Measurements from ENCODE around the gene CCDC188.

CCDC188 gene

DNA sequence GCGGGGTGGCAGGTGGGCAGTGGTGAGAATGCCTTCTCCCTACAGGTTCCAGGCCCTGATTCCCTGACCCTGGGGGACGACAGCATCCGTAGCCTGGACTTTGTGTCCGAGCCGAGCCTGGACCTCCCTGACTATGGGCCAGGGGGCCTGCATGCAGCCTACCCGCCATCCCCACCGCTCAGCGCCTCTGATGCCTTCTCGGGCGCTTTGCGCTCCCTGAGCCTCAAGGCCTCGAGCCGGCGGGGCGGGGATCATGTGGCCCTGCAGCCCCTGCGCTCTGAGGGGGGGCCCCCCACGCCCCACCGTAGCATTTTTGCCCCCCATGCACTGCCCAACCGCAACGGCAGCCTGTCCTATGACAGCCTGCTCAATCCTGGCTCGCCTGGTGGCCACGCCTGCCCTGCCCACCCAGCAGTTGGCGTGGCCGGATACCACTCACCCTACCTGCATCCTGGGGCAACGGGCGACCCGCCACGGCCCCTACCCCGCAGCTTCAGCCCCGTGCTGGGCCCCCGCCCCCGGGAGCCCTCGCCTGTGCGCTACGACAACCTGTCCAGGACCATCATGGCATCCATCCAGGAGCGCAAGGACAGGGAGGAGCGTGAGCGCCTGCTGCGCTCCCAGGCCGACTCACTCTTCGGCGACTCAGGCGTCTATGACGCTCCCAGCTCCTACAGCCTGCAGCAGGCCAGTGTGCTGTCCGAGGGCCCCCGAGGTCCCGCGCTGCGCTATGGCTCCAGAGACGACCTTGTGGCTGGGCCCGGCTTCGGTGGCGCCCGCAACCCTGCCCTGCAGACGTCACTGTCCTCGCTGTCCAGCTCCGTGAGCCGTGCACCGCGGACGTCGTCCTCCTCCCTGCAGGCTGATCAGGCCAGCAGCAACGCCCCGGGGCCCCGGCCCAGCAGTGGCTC is 7.9 kb downstream of the CCDC188 start:
- TF ChIP-seq FOXK2 (IDR thresholded peaks at IDR 0.05) (no peak), FOXA1 (IDR thresholded peaks at IDR 0.05) (no peak), BHLHE40 (IDR thresholded peaks at IDR 0.05; ENCODE audit: borderline replicate concordance) (no peak), ARNT (IDR thresholded peaks at IDR 0.05) (no peak), HDGF (IDR thresholded peaks at IDR 0.05; ENCODE audit: borderline replicate concordance) (no peak), LEF1 (IDR thresholded peaks at IDR 0.05; ENCODE audit: borderline replicate concordance) (no peak), FOXM1 (IDR thresholded peaks at IDR 0.05; ENCODE audit: borderline replicate concordance) (no peak), L3MBTL2 (conservative IDR thresholded peaks at IDR 0.05) (no peak), ELF4 (IDR thresholded peaks at IDR 0.05) (no peak), ZNF384 (IDR thresholded peaks at IDR 0.05) (no peak), SUZ12 (IDR thresholded peaks at IDR 0.05) (no peak), TARDBP (IDR thresholded peaks at IDR 0.05) (no peak), SP1 (IDR thresholded peaks at IDR 0.05) (no peak), CTBP1 (IDR thresholded peaks at IDR 0.05; ENCODE audit: borderline replicate concordance) (no peak), NFRKB (IDR thresholded peaks at IDR 0.05) (no peak)
- TF ChIP-seq, protein P1, sequence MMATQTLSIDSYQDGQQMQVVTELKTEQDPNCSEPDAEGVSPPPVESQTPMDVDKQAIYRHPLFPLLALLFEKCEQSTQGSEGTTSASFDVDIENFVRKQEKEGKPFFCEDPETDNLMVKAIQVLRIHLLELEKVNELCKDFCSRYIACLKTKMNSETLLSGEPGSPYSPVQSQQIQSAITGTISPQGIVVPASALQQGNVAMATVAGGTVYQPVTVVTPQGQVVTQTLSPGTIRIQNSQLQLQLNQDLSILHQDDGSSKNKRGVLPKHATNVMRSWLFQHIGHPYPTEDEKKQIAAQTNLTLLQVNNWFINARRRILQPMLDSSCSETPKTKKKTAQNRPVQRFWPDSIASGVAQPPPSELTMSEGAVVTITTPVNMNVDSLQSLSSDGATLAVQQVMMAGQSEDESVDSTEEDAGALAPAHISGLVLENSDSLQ (IDR thresholded peaks at IDR 0.05) = no peak
- POLR2A ChIA-PET = no interaction called here
- CTCF ChIA-PET = no interaction called here
- no peak for DNase-seq (ENCODE audit: extremely low spot score)

DNA sequence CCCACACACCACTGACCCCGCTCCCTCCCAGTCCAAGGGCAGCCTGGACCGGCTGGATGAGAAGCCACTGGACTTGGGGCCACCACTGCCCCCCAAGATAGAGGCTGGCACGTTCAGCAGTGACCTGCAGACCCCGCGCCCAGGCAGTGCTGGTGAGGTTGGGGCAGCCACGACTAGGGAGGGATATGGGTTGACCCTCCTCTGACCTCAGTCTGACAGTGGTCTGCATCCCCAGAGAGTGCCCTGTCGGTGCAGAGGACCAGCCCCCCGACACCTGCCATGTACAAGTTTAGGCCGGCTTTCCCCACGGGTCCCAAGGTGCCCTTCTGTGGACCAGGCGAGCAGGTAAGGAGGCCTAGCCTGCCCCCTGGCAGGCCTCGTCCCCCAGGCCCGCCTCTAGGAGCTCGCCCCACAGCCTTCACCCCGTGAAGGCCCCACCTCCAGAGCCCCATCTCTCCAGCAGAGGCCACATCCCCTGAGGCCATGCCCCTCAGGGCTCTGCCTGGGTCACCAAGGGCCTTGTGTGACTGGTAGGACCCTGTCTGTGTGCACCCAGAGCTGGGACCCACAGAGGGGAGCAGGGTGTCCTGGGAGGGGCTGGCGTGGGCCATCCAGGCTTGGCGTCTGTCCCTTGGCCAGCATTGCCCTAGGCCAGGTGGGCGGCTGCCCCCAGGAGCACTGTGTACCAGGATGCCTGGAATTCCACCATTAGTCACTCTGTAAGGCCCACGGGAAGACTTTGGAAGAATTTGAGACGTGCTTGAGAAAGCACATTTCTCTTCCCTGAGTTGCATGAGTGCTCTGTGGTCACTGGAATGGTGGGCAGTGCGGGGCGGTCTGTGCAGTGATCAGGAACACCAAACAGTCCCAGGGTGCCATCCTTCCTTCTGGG is 9.4 kb downstream of the CCDC188 start:
- CTCF ChIA-PET = no interaction called here
- no peak for DNase-seq (ENCODE audit: extremely low spot score)
- TF ChIP-seq BHLHE40 (IDR thresholded peaks at IDR 0.05; ENCODE audit: borderline replicate concordance) (no peak), ELF4 (IDR thresholded peaks at IDR 0.05) (no peak), ARNT (IDR thresholded peaks at IDR 0.05) (no peak), FOXM1 (IDR thresholded peaks at IDR 0.05; ENCODE audit: borderline replicate concordance) (no peak), TARDBP (IDR thresholded peaks at IDR 0.05) (no peak), HDGF (IDR thresholded peaks at IDR 0.05; ENCODE audit: borderline replicate concordance) (no peak), SUZ12 (IDR thresholded peaks at IDR 0.05) (no peak)
- POLR2A ChIA-PET = no interaction called here

DNA sequence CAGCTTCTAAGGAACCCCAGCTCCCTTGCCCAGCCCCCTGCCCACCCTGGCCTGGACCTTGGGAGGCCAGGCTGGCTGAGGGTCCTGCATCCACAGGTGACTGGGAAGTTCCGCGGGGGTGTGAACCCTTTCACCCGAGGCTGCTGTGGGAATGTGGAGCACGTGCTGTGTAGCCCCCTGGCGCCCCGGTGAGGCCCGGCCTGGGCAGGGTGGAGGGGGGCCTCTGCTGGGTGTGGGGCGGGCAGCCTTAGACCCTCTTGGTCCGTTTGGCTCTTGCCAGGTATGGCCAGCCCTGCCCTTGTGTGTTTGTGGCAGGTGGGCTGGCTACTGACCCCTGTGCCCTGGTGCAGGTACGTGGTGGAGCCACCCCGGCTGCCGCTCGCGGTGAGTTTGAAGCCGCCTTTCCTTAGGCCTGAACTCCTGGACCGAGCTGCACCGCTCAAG is 10.3 kb downstream of the CCDC188 start:
- POLR2A ChIA-PET = no interaction called here
- DNase-seq (ENCODE audit: extremely low spot score) = no peak
- TF ChIP-seq, protein P1 (IDR thresholded peaks at IDR 0.05) = no peak
- TF ChIP-seq ELF4 (IDR thresholded peaks at IDR 0.05) (no peak), CTBP1 (IDR thresholded peaks at IDR 0.05; ENCODE audit: borderline replicate concordance) (no peak), LEF1 (IDR thresholded peaks at IDR 0.05; ENCODE audit: borderline replicate concordance) (no peak), TARDBP (IDR thresholded peaks at IDR 0.05) (no peak), NFRKB (IDR thresholded peaks at IDR 0.05) (no peak), ARNT (IDR thresholded peaks at IDR 0.05) (no peak), SUZ12 (IDR thresholded peaks at IDR 0.05) (no peak)
- CTCF ChIA-PET = no interaction called here

DNA sequence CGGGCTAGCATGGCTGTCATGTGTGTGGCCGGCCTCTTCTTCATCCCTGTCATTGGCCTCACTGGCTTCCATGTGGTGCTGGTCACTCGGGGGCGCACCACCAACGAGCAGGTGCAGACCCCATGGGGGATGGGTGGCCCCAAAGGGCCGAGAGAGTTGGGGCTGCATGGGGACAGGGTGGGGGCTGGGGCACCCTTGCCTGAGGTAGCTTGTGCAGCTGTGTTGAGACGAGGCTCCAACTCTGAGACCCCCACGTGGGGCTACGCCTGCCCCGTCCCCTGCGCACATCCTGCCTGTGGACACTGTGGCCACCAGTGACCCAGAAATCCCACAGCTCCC is 10.8 kb downstream of the CCDC188 start:
- DNase-seq (ENCODE audit: extremely low spot score) = no peak
- POLR2A ChIA-PET = no interaction called here
- CTCF ChIA-PET = no interaction called here
- TF ChIP-seq BHLHE40 (IDR thresholded peaks at IDR 0.05; ENCODE audit: borderline replicate concordance) = no peak
- TF ChIP-seq ARNT (IDR thresholded peaks at IDR 0.05) = no peak
- no peak for TF ChIP-seq NFRKB (IDR thresholded peaks at IDR 0.05)
- TF ChIP-seq, protein P1 (IDR thresholded peaks at IDR 0.05) = no peak
- TF ChIP-seq HDGF (IDR thresholded peaks at IDR 0.05; ENCODE audit: borderline replicate concordance) = no peak
- TF ChIP-seq LEF1 (IDR thresholded peaks at IDR 0.05; ENCODE audit: borderline replicate concordance) = no peak
- no peak for TF ChIP-seq SP1 (IDR thresholded peaks at IDR 0.05)
- no peak for TF ChIP-seq TARDBP (IDR thresholded peaks at IDR 0.05)
- TF ChIP-seq ELF4 (IDR thresholded peaks at IDR 0.05) = no peak

DNA sequence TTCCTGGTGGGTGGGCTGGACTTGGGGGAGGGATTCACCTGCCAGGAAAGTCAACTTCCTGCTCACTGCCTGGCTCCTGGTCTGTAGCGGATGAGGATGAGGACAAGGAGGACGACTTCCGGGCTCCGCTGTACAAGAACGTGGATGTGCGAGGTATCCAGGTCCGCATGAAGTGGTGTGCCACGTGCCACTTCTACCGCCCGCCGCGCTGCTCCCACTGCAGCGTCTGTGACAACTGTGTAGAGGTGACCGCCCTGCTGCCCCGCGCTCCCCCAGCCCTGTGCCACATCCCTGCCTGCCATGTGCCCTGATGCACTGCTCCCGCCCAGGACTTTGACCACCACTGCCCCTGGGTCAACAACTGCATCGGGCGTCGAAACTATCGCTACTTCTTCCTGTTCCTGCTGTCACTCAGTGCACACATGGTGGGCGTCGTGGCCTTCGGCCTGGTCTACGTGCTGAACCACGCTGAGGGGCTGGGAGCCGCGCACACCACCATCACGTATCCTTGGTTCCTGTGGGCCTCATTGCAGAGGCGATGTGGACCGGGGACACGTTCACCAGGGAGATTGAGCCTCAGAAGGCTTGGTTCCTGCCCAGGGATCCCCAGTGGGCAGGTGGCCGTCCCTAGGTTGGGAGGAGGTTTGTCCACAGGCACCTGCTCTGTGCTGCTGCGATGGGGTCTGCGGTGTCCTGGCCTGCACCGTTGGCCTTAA is 11.3 kb downstream of the CCDC188 start:
- no peak for DNase-seq (ENCODE audit: extremely low spot score)
- no peak for TF ChIP-seq FOXM1 (IDR thresholded peaks at IDR 0.05; ENCODE audit: borderline replicate concordance)
- no peak for TF ChIP-seq FOXA1 (IDR thresholded peaks at IDR 0.05)
- TF ChIP-seq SUZ12 (IDR thresholded peaks at IDR 0.05) = no peak
- TF ChIP-seq ELF4 (IDR thresholded peaks at IDR 0.05) = no peak
- no peak for TF ChIP-seq CTBP1 (IDR thresholded peaks at IDR 0.05; ENCODE audit: borderline replicate concordance)
- no peak for TF ChIP-seq HDGF (IDR thresholded peaks at IDR 0.05; ENCODE audit: borderline replicate concordance)
- no peak for TF ChIP-seq TARDBP (IDR thresholded peaks at IDR 0.05)
- no peak for TF ChIP-seq SP1 (IDR thresholded peaks at IDR 0.05)
- no peak for TF ChIP-seq L3MBTL2 (conservative IDR thresholded peaks at IDR 0.05)
- no peak for TF ChIP-seq ARNT (IDR thresholded peaks at IDR 0.05)
- no peak for TF ChIP-seq BHLHE40 (IDR thresholded peaks at IDR 0.05; ENCODE audit: borderline replicate concordance)
- no peak for TF ChIP-seq ZNF384 (IDR thresholded peaks at IDR 0.05)
- no peak for TF ChIP-seq LEF1 (IDR thresholded peaks at IDR 0.05; ENCODE audit: borderline replicate concordance)
- TF ChIP-seq NFRKB (IDR thresholded peaks at IDR 0.05) = no peak
- ChIA-PET CTCF (no interaction called here), POLR2A (no interaction called here)
